ENCODE data around the gene KCNJ11.

- TF ChIP-seq EZH2 (IDR thresholded peaks at IDR 0.05; ENCODE audit: borderline replicate concordance, low read length) (no peak), CTCF (IDR thresholded peaks at IDR 0.05; ENCODE audit: low read length) (no peak)
These were observed 12.9 kb downstream of the KCNJ11 start for GRCh38 chr11:17375547-17375946.

Data from OCI-LY1 (cell line).